C4-2B (cell line): Measurements from ENCODE around the gene GART.
"Not testable (repeated sequence)": the region's sequence is repeated elsewhere in the genome, so short reads cannot be mapped to it uniquely, and the experiment has no call there.

Source experiments
- H3K27ac ChIP-seq: fragments of 450-650 bp; 2 replicates; pipeline ENCODE4 v1.5.1; 2017
- ZFX ChIP-seq: fragments of 450-650 bp; IDR thresholded peaks from 2 replicates; pipeline ENCODE4 v1.6.1; 2017
- TF ChIP-seq, protein P1 (sequence below): fragments of 450-650 bp; conservative IDR thresholded peaks from 2 replicates; pipeline ENCODE4 v1.5.1; 2017; ENCODE audit warnings: mild to moderate bottlenecking

The GART gene

DNA sequence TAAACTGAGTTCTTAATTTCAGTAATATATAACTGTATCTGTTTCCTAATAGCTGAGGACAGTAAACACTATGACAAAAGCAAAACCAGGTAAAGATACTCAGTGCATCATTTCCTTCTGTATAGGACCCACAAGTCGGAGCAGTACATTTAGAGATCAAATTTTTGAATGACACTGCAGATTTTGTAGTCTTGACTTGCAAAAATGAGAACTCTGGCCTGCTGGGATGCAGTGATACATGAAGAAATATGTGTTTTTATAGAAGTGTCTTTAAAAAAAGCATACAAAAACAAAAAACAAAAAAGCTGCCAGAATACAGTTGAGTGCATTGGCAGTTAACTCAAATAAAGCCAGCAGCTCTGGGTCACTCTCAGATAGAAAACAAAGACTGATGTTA is 19.0 kb downstream of the GART start:
- TF ChIP-seq, protein P1, sequence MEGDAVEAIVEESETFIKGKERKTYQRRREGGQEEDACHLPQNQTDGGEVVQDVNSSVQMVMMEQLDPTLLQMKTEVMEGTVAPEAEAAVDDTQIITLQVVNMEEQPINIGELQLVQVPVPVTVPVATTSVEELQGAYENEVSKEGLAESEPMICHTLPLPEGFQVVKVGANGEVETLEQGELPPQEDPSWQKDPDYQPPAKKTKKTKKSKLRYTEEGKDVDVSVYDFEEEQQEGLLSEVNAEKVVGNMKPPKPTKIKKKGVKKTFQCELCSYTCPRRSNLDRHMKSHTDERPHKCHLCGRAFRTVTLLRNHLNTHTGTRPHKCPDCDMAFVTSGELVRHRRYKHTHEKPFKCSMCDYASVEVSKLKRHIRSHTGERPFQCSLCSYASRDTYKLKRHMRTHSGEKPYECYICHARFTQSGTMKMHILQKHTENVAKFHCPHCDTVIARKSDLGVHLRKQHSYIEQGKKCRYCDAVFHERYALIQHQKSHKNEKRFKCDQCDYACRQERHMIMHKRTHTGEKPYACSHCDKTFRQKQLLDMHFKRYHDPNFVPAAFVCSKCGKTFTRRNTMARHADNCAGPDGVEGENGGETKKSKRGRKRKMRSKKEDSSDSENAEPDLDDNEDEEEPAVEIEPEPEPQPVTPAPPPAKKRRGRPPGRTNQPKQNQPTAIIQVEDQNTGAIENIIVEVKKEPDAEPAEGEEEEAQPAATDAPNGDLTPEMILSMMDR = no peak
- TF ChIP-seq ZFX = no peak
- no peak overlapping the region for H3K27ac ChIP-seq

DNA sequence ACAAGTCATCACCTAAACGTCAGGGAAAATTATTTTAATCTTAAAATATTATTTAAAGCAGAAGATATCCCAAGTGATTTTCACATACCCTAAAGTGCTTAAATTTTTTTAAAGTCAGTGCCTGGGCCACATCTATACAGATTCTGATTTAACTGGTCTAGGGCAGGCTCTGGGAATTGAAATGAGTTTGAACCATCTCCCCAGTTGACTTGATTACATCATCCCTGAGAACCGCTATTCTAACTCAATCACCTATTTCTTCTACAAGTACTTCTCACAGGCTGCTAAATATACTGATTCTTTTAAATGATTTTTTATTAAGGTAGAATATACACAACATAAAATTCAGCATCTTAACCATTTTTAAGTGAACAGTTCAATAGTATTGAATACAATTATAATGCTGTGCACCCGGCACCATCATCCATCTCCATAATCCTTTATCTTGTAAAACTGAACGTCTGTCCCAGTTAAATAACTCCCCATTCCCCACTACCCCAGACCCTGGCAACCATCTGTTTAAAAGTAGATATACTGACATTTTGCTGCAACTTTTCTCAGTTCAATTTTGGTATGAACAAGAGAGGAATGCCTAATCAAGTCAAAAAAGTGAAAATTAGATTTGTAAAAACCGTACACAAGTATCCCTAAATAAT is 19.5 kb downstream of the GART start:
- TF ChIP-seq, protein P1 = no peak
- no peak for TF ChIP-seq ZFX
- no peak overlapping the region for H3K27ac ChIP-seq

DNA sequence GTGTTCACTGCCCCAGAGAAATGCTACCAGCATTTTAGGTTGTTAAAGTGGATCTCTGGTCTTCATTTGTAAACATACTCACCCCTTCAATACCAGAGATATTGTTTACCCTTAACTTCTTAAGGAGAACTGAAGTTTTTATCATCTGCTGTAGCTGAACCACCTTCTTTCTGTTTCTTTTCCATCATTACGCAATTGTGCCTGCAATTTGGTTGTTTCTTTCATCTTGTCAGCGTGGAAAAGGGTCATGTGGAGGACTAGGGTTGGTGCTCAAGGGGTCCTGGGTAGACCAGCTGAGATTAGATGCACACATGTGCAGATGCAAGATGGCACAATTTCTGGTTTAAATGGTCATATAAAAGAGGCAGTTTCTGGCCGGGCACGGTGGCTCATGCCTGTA is 23.0 kb downstream of the GART start:
- TF ChIP-seq, protein P1 = no peak
- no peak for TF ChIP-seq ZFX
- H3K27ac ChIP-seq = no peak overlapping the region

DNA sequence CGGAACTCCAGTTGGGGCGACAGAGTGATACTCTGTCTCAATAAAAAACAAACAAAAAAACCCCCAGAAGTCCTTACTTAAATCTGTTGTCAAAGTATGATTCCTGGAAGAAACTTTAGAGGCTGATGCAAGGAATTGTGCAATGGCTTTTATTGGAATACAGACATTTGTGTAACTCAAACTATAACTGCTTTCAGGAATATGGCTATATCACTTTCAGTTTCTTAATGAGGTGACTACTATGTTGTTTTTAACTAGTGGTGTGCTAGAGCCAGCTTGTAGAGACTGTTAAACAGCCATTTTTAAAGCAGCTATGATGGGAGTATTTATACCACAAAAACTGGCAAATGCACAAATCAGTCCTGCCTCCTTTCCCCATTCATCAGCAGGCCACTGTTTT is 27.7 kb downstream of the GART start:
- no peak overlapping the region for H3K27ac ChIP-seq
- no peak for TF ChIP-seq ZFX
- TF ChIP-seq, protein P1 = no peak

DNA sequence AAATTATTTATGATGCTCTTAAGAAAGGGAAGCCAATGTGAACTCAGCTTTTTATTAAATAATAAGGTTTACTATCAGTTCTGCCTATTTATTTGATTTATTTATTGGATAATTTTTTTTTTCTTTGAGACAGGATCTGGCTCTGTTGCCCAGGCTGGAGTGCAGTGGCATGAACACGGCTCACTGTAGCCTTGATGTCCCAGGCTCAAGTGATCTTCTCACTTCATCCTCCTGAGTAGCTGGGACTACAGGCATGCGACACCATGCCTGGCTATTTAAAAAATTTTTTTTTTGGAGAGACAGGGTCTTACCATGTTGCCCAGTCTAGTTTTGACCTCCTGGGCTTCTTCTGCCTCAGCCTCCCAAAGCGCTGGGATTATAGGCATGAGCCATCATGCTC is 29.4 kb downstream of the GART start:
- TF ChIP-seq ZFX = no peak
- TF ChIP-seq, protein P1 = no peak
- H3K27ac ChIP-seq = no peak overlapping the region

DNA sequence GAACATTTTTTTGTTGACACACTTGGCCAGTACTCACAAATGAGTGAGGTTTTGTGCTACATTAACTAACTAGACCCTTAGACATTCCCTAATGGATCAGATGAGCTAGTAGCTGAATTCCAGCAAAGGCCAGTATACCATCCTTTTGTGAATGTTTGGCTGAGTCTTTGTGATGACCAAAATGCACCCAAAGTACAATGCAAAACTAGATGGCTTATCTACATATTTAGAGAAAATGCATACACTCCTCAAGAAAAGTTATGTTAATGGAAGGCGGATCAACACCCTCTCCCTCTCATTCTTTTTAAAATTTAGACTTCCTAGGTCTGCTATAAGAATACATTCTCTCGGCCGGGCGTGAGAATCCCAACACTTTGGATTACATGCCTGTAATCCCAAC is 30.3 kb downstream of the GART start:
- H3K27ac ChIP-seq = no peak overlapping the region
- TF ChIP-seq ZFX = no peak
- TF ChIP-seq, protein P1 = no peak

DNA sequence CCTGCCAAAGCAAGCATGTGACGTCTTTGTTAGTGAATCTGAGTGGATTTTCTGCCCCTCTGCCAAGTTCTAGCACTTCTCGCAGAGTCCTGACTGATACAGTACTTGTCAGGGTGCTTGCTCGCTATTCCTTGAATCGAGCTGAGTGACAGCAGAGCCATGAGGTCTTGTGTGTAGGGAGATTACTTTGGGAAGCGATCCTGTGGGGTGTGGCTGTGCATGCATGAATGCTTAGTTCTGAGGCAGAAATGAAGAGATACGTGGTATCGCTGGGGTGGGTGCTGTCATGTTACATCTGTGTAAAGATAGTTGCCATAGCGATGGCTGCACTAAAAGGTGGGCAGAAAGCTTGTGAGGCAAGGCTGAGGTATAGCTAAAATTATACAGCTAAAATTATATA is 31.1 kb downstream of the GART start:
- TF ChIP-seq, protein P1 = no peak
- TF ChIP-seq ZFX = no peak
- H3K27ac ChIP-seq = no peak overlapping the region

DNA sequence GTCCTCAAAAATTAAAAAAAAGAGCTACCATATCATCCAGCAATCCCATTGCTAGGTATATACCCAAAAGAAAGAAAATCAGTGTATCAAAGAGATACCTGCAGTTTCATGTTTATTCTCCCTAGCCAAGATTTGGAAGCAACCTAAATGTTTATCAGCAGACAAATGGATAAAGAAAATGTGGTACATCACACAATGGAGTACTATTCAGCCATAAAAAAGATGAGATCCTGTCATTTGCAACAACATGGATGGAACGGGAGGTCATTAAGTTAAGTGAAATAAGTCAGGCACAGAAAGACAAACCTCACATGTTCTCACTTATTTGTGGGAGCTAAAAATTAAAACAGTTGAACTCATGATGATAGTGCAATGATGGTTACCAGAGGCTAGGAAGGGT is 34.9 kb downstream of the GART start:
- H3K27ac ChIP-seq = not testable (repeated sequence)
